ENCODE results near the gene HPS4. TPM values are rescaled to one million over a fixed set of nuclear protein-coding genes. Genes with fewer than 3 reads are reported as not detected.

The HPS4 gene
- total RNA-seq, 1 donor from 2014 or later: 55.1 TPM

DNA sequence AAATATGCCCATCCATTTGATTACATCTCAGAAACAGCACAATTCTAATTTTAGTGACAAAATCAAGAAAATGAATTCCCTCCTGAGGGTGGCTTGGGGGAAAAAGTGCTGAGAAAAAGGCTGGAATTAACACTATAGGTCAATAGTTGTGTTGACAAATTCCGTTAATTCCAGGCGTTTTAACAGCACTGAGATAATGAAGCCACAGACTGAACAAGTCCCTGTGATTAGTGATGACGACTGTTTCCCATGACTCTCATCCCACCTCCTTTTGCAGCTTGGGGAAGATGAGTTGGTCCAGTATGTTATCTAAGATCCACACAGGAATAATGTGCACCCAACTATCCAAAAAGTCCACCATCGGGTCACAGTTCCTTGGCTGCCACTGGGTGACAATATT is 12.9 kb upstream of the HPS4 start:
- Mint-ChIP-seq H3K4me1 (ENCODE audit: low read depth, unreplicated experiment) (no peaks in the 10 kb centered on the region), H3K36me3 (ENCODE audit: unreplicated experiment) (no peaks in the 10 kb centered on the region), H3K27ac (ENCODE audit: unreplicated experiment) (no peak overlapping the region), H3K4me3 (ENCODE audit: unreplicated experiment) (no peak overlapping the region), H3K9me3 (ENCODE audit: unreplicated experiment) (no peaks in the 10 kb centered on the region), H3K27me3 (ENCODE audit: unreplicated experiment) (peaks cover 1% of the 10 kb centered on the region)
- no peak for DNase-seq
- TF ChIP-seq, protein P1, sequence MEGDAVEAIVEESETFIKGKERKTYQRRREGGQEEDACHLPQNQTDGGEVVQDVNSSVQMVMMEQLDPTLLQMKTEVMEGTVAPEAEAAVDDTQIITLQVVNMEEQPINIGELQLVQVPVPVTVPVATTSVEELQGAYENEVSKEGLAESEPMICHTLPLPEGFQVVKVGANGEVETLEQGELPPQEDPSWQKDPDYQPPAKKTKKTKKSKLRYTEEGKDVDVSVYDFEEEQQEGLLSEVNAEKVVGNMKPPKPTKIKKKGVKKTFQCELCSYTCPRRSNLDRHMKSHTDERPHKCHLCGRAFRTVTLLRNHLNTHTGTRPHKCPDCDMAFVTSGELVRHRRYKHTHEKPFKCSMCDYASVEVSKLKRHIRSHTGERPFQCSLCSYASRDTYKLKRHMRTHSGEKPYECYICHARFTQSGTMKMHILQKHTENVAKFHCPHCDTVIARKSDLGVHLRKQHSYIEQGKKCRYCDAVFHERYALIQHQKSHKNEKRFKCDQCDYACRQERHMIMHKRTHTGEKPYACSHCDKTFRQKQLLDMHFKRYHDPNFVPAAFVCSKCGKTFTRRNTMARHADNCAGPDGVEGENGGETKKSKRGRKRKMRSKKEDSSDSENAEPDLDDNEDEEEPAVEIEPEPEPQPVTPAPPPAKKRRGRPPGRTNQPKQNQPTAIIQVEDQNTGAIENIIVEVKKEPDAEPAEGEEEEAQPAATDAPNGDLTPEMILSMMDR (IDR thresholded peaks at IDR 0.05; ENCODE audit: partially characterized antibody, unreplicated experiment): no peak

DNA sequence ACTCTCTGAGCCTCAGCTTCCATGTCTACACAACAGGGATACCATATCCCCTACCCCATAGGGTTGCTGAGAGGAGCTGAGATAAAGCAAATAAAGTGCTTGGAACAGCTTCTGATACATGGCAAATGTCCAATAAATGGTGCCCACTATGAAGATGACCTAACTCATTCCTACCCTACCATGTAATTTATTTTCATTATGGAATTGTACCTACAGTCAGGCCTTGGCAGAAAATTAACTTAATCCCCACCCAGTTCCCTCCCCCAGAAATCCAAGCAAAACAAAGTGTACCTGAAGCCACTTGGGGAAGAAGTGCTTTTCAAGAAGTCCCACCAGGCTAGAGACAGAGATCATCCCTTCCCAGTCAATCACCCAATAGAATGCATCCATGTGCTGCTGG is 10.9 kb upstream of the HPS4 start:
- Mint-ChIP-seq H3K36me3 (ENCODE audit: unreplicated experiment) (no peaks in the 10 kb centered on the region), H3K27ac (ENCODE audit: unreplicated experiment) (no peak overlapping the region), H3K4me1 (ENCODE audit: low read depth, unreplicated experiment) (no peaks in the 10 kb centered on the region), H3K4me3 (ENCODE audit: unreplicated experiment) (no peak overlapping the region), H3K9me3 (ENCODE audit: unreplicated experiment) (no peaks in the 10 kb centered on the region), H3K27me3 (ENCODE audit: unreplicated experiment) (peaks cover 1% of the 10 kb centered on the region)
- TF ChIP-seq, protein P1 (IDR thresholded peaks at IDR 0.05; ENCODE audit: partially characterized antibody, unreplicated experiment): no peak
- DNase-seq: no peak

DNA sequence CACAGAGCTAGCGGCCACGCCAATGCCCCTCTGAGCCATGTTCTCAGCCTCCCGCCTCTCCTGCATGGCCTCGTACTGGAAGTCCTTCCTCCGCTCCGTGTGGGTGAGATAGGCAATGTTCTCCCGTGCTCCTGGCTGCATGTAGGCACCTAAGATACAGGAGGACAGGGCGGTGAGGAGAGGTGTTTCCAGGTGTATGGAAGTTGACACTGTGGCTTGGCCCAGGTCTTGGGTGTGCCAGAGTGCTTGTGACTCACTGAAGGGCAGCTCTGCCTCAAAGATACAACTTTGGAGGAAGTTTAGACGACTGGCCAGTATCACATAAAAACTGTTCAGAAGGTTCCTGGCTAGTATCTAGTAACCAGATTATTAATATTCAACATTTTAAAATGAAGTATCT is 8.6 kb upstream of the HPS4 start:
- Mint-ChIP-seq H3K4me3 (ENCODE audit: unreplicated experiment) (no peak overlapping the region), H3K27ac (ENCODE audit: unreplicated experiment) (no peak overlapping the region), H3K4me1 (ENCODE audit: low read depth, unreplicated experiment) (no peaks in the 10 kb centered on the region), H3K36me3 (ENCODE audit: unreplicated experiment) (no peaks in the 10 kb centered on the region), H3K27me3 (ENCODE audit: unreplicated experiment) (peaks cover 1% of the 10 kb centered on the region), H3K9me3 (ENCODE audit: unreplicated experiment) (no peaks in the 10 kb centered on the region)
- TF ChIP-seq, protein P1 (IDR thresholded peaks at IDR 0.05; ENCODE audit: partially characterized antibody, unreplicated experiment): no peak
- DNase-seq: no peak

- Mint-ChIP-seq H3K36me3 (ENCODE audit: unreplicated experiment) (no peaks in the 10 kb centered on the region), H3K4me1 (ENCODE audit: low read depth, unreplicated experiment) (no peaks in the 10 kb centered on the region)
Observed at GRCh38 chr22:26489447-26490036, 6.0 kb upstream of the HPS4 start.

GRCh38 chr22:26487996-26488395 is 4.4 kb upstream of the HPS4 start:
- no peaks in the 10 kb centered on the region for H3K36me3 Mint-ChIP-seq (ENCODE audit: unreplicated experiment)
- peaks cover 6% of the 10 kb centered on the region for H3K4me1 Mint-ChIP-seq (ENCODE audit: low read depth, unreplicated experiment)
- peaks cover 3% of the 10 kb centered on the region for H3K27me3 Mint-ChIP-seq (ENCODE audit: unreplicated experiment)
- DNase-seq: no peak
- H3K9me3 Mint-ChIP-seq (ENCODE audit: unreplicated experiment): peaks cover 3% of the 10 kb centered on the region
- TF ChIP-seq, protein P1 (IDR thresholded peaks at IDR 0.05; ENCODE audit: partially characterized antibody, unreplicated experiment): no peak
- H3K27ac Mint-ChIP-seq (ENCODE audit: unreplicated experiment): no peak overlapping the region
- H3K4me3 Mint-ChIP-seq (ENCODE audit: unreplicated experiment): no peak overlapping the region

More at GRCh38 chr22:26489447-26490036, 6.0 kb upstream of the HPS4 start:
- no peak for DNase-seq
- H3K27ac Mint-ChIP-seq (ENCODE audit: unreplicated experiment): peak overlapping the region; percentile 34
- no peaks in the 10 kb centered on the region for H3K9me3 Mint-ChIP-seq (ENCODE audit: unreplicated experiment)
- H3K4me3 Mint-ChIP-seq (ENCODE audit: unreplicated experiment): no peak overlapping the region
- peaks cover 1% of the 10 kb centered on the region for H3K27me3 Mint-ChIP-seq (ENCODE audit: unreplicated experiment)
- TF ChIP-seq, protein P1 (IDR thresholded peaks at IDR 0.05; ENCODE audit: partially characterized antibody, unreplicated experiment): no peak
